ENCODE data around the gene ZNF524. TPM values are rescaled to one million over a fixed set of nuclear protein-coding genes. Genes with fewer than 3 reads are reported as not detected.
A peak's percentile ranks its signal among the peaks of the same experiment; 100 is the strongest.

Gene ZNF524
- total and polyA plus RNA-seq, 5 donors from 2014 or later: 13.7 to 53.7 (median 42.7) TPM

GRCh38 chr19:55613396-55613795 lies 13.3 kb downstream of the ZNF524 start:
- peaks cover 29% of the 10 kb centered on the region for H3K36me3 Mint-ChIP-seq
- H3K9me3 ChIP-seq (ENCODE audit: control insufficient read depth in 2 of 2, low read length in 2 of 2): no peaks in the 10 kb centered on the region
- H3K4me1 Mint-ChIP-seq: peaks cover 0 to 46% (median 24%) of the 10 kb centered on the region in 4 donors
- H3K4me3 ChIP-seq (ENCODE audit: low read depth, low read length): no peak overlapping the region
- H3K4me1 ChIP-seq (ENCODE audit: control insufficient read depth, insufficient read depth, low read length, poor library complexity, severe bottlenecking): no peaks in the 10 kb centered on the region
- H3K27ac ChIP-seq (ENCODE audit: insufficient read depth, low read length, poor library complexity, severe bottlenecking): no peak overlapping the region
- H3K27ac Mint-ChIP-seq: no peak overlapping the region
- H3K9me3 Mint-ChIP-seq: peaks cover 0 to 2% (median 0%) of the 10 kb centered on the region in 7 donors
- H3K27me3 ChIP-seq (ENCODE audit: control insufficient read depth, insufficient read depth, low read length): no peaks in the 10 kb centered on the region
- no peak overlapping the region for H3K4me3 Mint-ChIP-seq
- no peaks in the 10 kb centered on the region for H3K27me3 Mint-ChIP-seq
- DNase-seq: no peak
- H3K36me3 ChIP-seq (ENCODE audit: control insufficient read depth, insufficient read depth, low read length): peaks cover 12% of the 10 kb centered on the region
- no peak for ATAC-seq (ENCODE audit: low read depth in 2 of 2)

- DNase-seq (no peak), ATAC-seq (ENCODE audit: low read depth in 2 of 2) (no peak)
- H3K27ac Mint-ChIP-seq: no peak overlapping the region
- H3K4me1 Mint-ChIP-seq: peaks cover 0 to 40% (median 22%) of the 10 kb centered on the region in 4 donors
- Histone ChIP-seq H3K27ac (ENCODE audit: insufficient read depth, low read length, poor library complexity, severe bottlenecking) (no peak overlapping the region), H3K36me3 (ENCODE audit: control insufficient read depth, insufficient read depth, low read length) (peaks cover 12% of the 10 kb centered on the region), H3K27me3 (ENCODE audit: control insufficient read depth, insufficient read depth, low read length) (no peaks in the 10 kb centered on the region), H3K9me3 (ENCODE audit: control insufficient read depth in 2 of 2, low read length in 2 of 2) (no peaks in the 10 kb centered on the region), H3K4me1 (ENCODE audit: control insufficient read depth, insufficient read depth, low read length, poor library complexity, severe bottlenecking) (no peaks in the 10 kb centered on the region), H3K4me3 (ENCODE audit: low read depth, low read length) (no peak overlapping the region)
- H3K36me3 Mint-ChIP-seq: peaks cover 26% of the 10 kb centered on the region
- H3K27me3 Mint-ChIP-seq: no peaks in the 10 kb centered on the region
- no peak overlapping the region for H3K4me3 Mint-ChIP-seq
- H3K9me3 Mint-ChIP-seq: peaks cover 0 to 2% (median 0%) of the 10 kb centered on the region in 7 donors
These were observed 14.0 kb downstream of the ZNF524 start for GRCh38 chr19:55613930-55614710.

- Mint-ChIP-seq H3K27me3 (no peaks in the 10 kb centered on the region), H3K4me1 (peaks cover 0 to 38% (median 19%) of the 10 kb centered on the region in 4 donors), H3K4me3 (no peak overlapping the region), H3K36me3 (peaks cover 18% of the 10 kb centered on the region), H3K27ac (no peak overlapping the region), H3K9me3 (peaks cover 0 to 2% (median 0%) of the 10 kb centered on the region in 7 donors)
- no peak for ATAC-seq (ENCODE audit: low read depth in 2 of 2)
- Histone ChIP-seq H3K4me1 (ENCODE audit: control insufficient read depth, insufficient read depth, low read length, poor library complexity, severe bottlenecking) (no peaks in the 10 kb centered on the region), H3K27ac (ENCODE audit: insufficient read depth, low read length, poor library complexity, severe bottlenecking) (no peak overlapping the region), H3K4me3 (ENCODE audit: low read depth, low read length) (no peak overlapping the region), H3K36me3 (ENCODE audit: control insufficient read depth, insufficient read depth, low read length) (peaks cover 4% of the 10 kb centered on the region), H3K9me3 (ENCODE audit: control insufficient read depth in 2 of 2, low read length in 2 of 2) (no peaks in the 10 kb centered on the region), H3K27me3 (ENCODE audit: control insufficient read depth, insufficient read depth, low read length) (no peaks in the 10 kb centered on the region)
- DNase-seq: no peak
These were observed 14.8 kb downstream of the ZNF524 start for GRCh38 chr19:55614711-55615542.

- Mint-ChIP-seq H3K4me1 (peaks cover 0 to 38% (median 17%) of the 10 kb centered on the region in 4 donors), H3K4me3 (no peak overlapping the region), H3K27me3 (no peaks in the 10 kb centered on the region), H3K9me3 (peaks cover 0 to 2% (median 0%) of the 10 kb centered on the region in 7 donors), H3K36me3 (peaks cover 18% of the 10 kb centered on the region), H3K27ac (no peak overlapping the region)
- H3K9me3 ChIP-seq (ENCODE audit: control insufficient read depth in 2 of 2, low read length in 2 of 2): no peaks in the 10 kb centered on the region
- H3K27ac ChIP-seq (ENCODE audit: insufficient read depth, low read length, poor library complexity, severe bottlenecking): no peak overlapping the region
- H3K4me3 ChIP-seq (ENCODE audit: low read depth, low read length): no peak overlapping the region
- ATAC-seq (ENCODE audit: low read depth in 2 of 2) (no peak), DNase-seq (no peak)
- no peaks in the 10 kb centered on the region for H3K36me3 ChIP-seq (ENCODE audit: control insufficient read depth, insufficient read depth, low read length)
- H3K27me3 ChIP-seq (ENCODE audit: control insufficient read depth, insufficient read depth, low read length): no peaks in the 10 kb centered on the region
- no peaks in the 10 kb centered on the region for H3K4me1 ChIP-seq (ENCODE audit: control insufficient read depth, insufficient read depth, low read length, poor library complexity, severe bottlenecking)
These were observed 15.7 kb downstream of the ZNF524 start for GRCh38 chr19:55615543-55616394.

GRCh38 chr19:55616395-55616875 lies 16.3 kb downstream of the ZNF524 start:
- H3K4me3 ChIP-seq (ENCODE audit: low read depth, low read length): no peak overlapping the region
- H3K36me3 Mint-ChIP-seq: peaks cover 15% of the 10 kb centered on the region
- no peaks in the 10 kb centered on the region for H3K9me3 ChIP-seq (ENCODE audit: control insufficient read depth in 2 of 2, low read length in 2 of 2)
- ATAC-seq (ENCODE audit: low read depth in 2 of 2) (no peak), DNase-seq (no peak)
- no peaks in the 10 kb centered on the region for H3K4me1 ChIP-seq (ENCODE audit: control insufficient read depth, insufficient read depth, low read length, poor library complexity, severe bottlenecking)
- no peak overlapping the region for H3K27ac ChIP-seq (ENCODE audit: insufficient read depth, low read length, poor library complexity, severe bottlenecking)
- no peak overlapping the region for H3K4me3 Mint-ChIP-seq
- no peaks in the 10 kb centered on the region for H3K36me3 ChIP-seq (ENCODE audit: control insufficient read depth, insufficient read depth, low read length)
- no peaks in the 10 kb centered on the region for H3K27me3 Mint-ChIP-seq
- no peaks in the 10 kb centered on the region for H3K27me3 ChIP-seq (ENCODE audit: control insufficient read depth, insufficient read depth, low read length)
- peaks cover 0 to 2% (median 0%) of the 10 kb centered on the region in 7 donors for H3K9me3 Mint-ChIP-seq
- H3K27ac Mint-ChIP-seq: no peak overlapping the region
- H3K4me1 Mint-ChIP-seq: peaks cover 0 to 36% (median 14%) of the 10 kb centered on the region in 4 donors

GRCh38 chr19:55617426-55617825 lies 17.3 kb downstream of the ZNF524 start:
- no peak for ATAC-seq (ENCODE audit: low read depth in 2 of 2)
- peak overlapping the region in 2 of 3 donors; percentile 32 to 63 for H3K27ac Mint-ChIP-seq
- no peak overlapping the region for H3K4me3 Mint-ChIP-seq

GRCh38 chr19:55618426-55618825 lies 18.3 kb downstream of the ZNF524 start:
- no peak overlapping the region for H3K27ac Mint-ChIP-seq
- no peak for DNase-seq

More at GRCh38 chr19:55617426-55617825, 17.3 kb downstream of the ZNF524 start:
- Mint-ChIP-seq H3K9me3 (peaks cover 0 to 2% (median 0%) of the 10 kb centered on the region in 7 donors), H3K27me3 (no peaks in the 10 kb centered on the region), H3K4me1 (peaks cover 0 to 27% (median 7%) of the 10 kb centered on the region in 4 donors), H3K36me3 (peaks cover 15% of the 10 kb centered on the region)
- DNase-seq: no peak
- Histone ChIP-seq H3K27ac (ENCODE audit: insufficient read depth, low read length, poor library complexity, severe bottlenecking) (no peak overlapping the region), H3K27me3 (ENCODE audit: control insufficient read depth, insufficient read depth, low read length) (no peaks in the 10 kb centered on the region), H3K36me3 (ENCODE audit: control insufficient read depth, insufficient read depth, low read length) (no peaks in the 10 kb centered on the region), H3K4me3 (ENCODE audit: low read depth, low read length) (no peak overlapping the region), H3K4me1 (ENCODE audit: control insufficient read depth, insufficient read depth, low read length, poor library complexity, severe bottlenecking) (no peaks in the 10 kb centered on the region), H3K9me3 (ENCODE audit: control insufficient read depth in 2 of 2, low read length in 2 of 2) (no peaks in the 10 kb centered on the region)

More at GRCh38 chr19:55618426-55618825, 18.3 kb downstream of the ZNF524 start:
- H3K9me3 Mint-ChIP-seq: no peaks in the 10 kb centered on the region
- H3K27ac ChIP-seq (ENCODE audit: insufficient read depth, low read length, poor library complexity, severe bottlenecking): no peak overlapping the region
- no peaks in the 10 kb centered on the region for H3K9me3 ChIP-seq (ENCODE audit: control insufficient read depth in 2 of 2, low read length in 2 of 2)
- H3K36me3 ChIP-seq (ENCODE audit: control insufficient read depth, insufficient read depth, low read length): no peaks in the 10 kb centered on the region
- H3K4me3 Mint-ChIP-seq: no peak overlapping the region
- H3K36me3 Mint-ChIP-seq: peaks cover 10% of the 10 kb centered on the region
- H3K4me3 ChIP-seq (ENCODE audit: low read depth, low read length): no peak overlapping the region
- H3K27me3 Mint-ChIP-seq: no peaks in the 10 kb centered on the region
- H3K4me1 ChIP-seq (ENCODE audit: control insufficient read depth, insufficient read depth, low read length, poor library complexity, severe bottlenecking): peaks cover under 1% of the 10 kb centered on the region
- no peaks in the 10 kb centered on the region for H3K27me3 ChIP-seq (ENCODE audit: control insufficient read depth, insufficient read depth, low read length)
- peaks cover 0 to 23% (median 4%) of the 10 kb centered on the region in 4 donors for H3K4me1 Mint-ChIP-seq
- no peak for ATAC-seq (ENCODE audit: low read depth in 2 of 2)

All from CD4-positive, CD25-positive, alpha-beta regulatory T cell (primary cell).